H1 (cell line): ENCODE data around the gene DDX41. TPM values are rescaled to one million over a fixed set of nuclear protein-coding genes. Genes with fewer than 3 reads are reported as not detected.

ENCODE experiments used
- CTCF ChIA-PET: fragments of 300-600 bp; sonication (Branson Sonifier 250); formaldehyde crosslinking; loops from one replicate; lab custom pipeline; 2021; ENCODE audit not compliant: partially characterized antibody; lab: Charles Lee
- POLR2A ChIA-PET: fragments of 300-600 bp; sonication (Branson Sonifier 250); formaldehyde crosslinking; loops from one replicate; lab custom pipeline; 2021; ENCODE audit warnings: inconsistent platforms; ENCODE audit not compliant: partially characterized antibody; lab: Charles Lee
- DNase-seq, 2 experiments: peaks; one replicate each; pipeline versions ENCODE4 v3.0.0 to v3.0.0-alpha.2; 2010 to 2022; ENCODE audit warnings: low spot score in 2 of 2, low read depth in 1 of 2, mixed read lengths in 1 of 2
- FAIRE-seq: peaks from 2 replicates; lab custom pipeline; 2011; peaks lifted over from hg19 to GRCh38; lab: Jason Lieb, UNC
- H2AFZ ChIP-seq: 2 replicates; pipeline ENCODE4 v1.8.1; 2012; ENCODE audit warnings: low read length, inconsistent platforms
- H2AK5ac ChIP-seq: 2 replicates; pipeline ENCODE4 v1.6.1; 2013; ENCODE audit warnings: low read depth, low read length
- H2BK120ac ChIP-seq: replicated peaks from 2 replicates; pipeline ENCODE3; 2013; ENCODE audit warnings: low read depth, low read length, inconsistent platforms
- H2BK12ac ChIP-seq: 2 replicates; pipeline ENCODE4 v1.6.1; 2013; ENCODE audit warnings: low read depth, low read length
- H2BK15ac ChIP-seq: 2 replicates; pipeline ENCODE4 v1.6.1; 2013; ENCODE audit warnings: low read length
- H2BK20ac ChIP-seq: 2 replicates; pipeline ENCODE4 v1.6.1; 2013; ENCODE audit warnings: low read length
- H2BK5ac ChIP-seq: 2 replicates; pipeline ENCODE4 v1.6.1; 2013; ENCODE audit warnings: low read depth, low read length
- H3K14ac ChIP-seq: 2 replicates; pipeline ENCODE4 v1.6.1; 2013; ENCODE audit warnings: inconsistent platforms; ENCODE audit not compliant: insufficient read length
- H3K18ac ChIP-seq: 2 replicates; pipeline ENCODE4 v1.6.1; 2013; ENCODE audit warnings: low read length; ENCODE audit errors: extremely low read depth
- H3K23ac ChIP-seq: 2 replicates; pipeline ENCODE4 v1.6.1; 2013; ENCODE audit warnings: inconsistent platforms; ENCODE audit not compliant: insufficient read length
- H3K23me2 ChIP-seq: 2 replicates; pipeline ENCODE4 v1.6.1; 2013; ENCODE audit warnings: low read depth, low read length
- H3K27ac ChIP-seq: 2 replicates; pipeline ENCODE4 v1.6.1; 2011; ENCODE audit warnings: low read depth, low read length, inconsistent platforms
- H3K27me3 ChIP-seq, 4 experiments: replicated peaks in 1 of 4; 1 replicate in 1 of 4; 2 replicates in 3 of 4; pipeline versions ENCODE4 v1.6.1 to v1.8.1; 2011 to 2013; ENCODE audit warnings: low read length in 3 of 4, mild to moderate bottlenecking in 3 of 4, inconsistent platforms in 2 of 4, mixed read lengths in 2 of 4, moderate library complexity in 1 of 4; ENCODE audit not compliant: control insufficient read depth in 3 of 4, insufficient read depth in 3 of 4; ENCODE audit errors: extremely low read depth in 1 of 4
- H3K36me3 ChIP-seq, 4 experiments: 2 replicates each; pipeline versions ENCODE4 v1.6.1 to v1.8.1; 2011 to 2013; ENCODE audit warnings: mild to moderate bottlenecking in 4 of 4, low read length in 3 of 4, moderate library complexity in 2 of 4, control low read depth in 1 of 4, inconsistent platforms in 1 of 4; ENCODE audit not compliant: insufficient read depth in 4 of 4, control insufficient read depth in 2 of 4
- H3K4ac ChIP-seq: replicated peaks from 2 replicates; pipeline ENCODE3; 2013; ENCODE audit warnings: low read length, low read depth, mixed read lengths, inconsistent platforms; ENCODE audit not compliant: insufficient read length
- H3K4me1 ChIP-seq, 4 experiments: replicated peaks in 1 of 4; 1 replicate in 1 of 4; 2 replicates in 3 of 4; pipeline versions ENCODE4 v1.6.1 to v1.8.1; 2011 to 2013; ENCODE audit warnings: low read length in 3 of 4, inconsistent platforms in 2 of 4, mixed read lengths in 1 of 4; ENCODE audit not compliant: insufficient read depth in 4 of 4, control insufficient read depth in 3 of 4
- H3K4me2 ChIP-seq, 2 experiments: 2 replicates each; pipeline versions ENCODE4 v1.6.1 to v1.8.1; 2011 to 2013; ENCODE audit warnings: low read depth in 2 of 2, low read length in 2 of 2, control low read depth in 1 of 2, inconsistent platforms in 1 of 2, mild to moderate bottlenecking in 1 of 2; ENCODE audit not compliant: insufficient read depth in 1 of 2
- H3K4me3 ChIP-seq, 4 experiments: fragments of 200-600, 300-600 bp in 1 of 4; sonication (generic), shearing (Covaris generic), sonication (Bioruptor Twin) in 1 of 4; 2 replicates each; pipeline versions ENCODE4 v1.5.1 to v1.8.1; 2011 to 2016; ENCODE audit warnings: low read length in 4 of 4, low read depth in 3 of 4, control low read depth in 2 of 4, inconsistent platforms in 2 of 4, mild to moderate bottlenecking in 2 of 4, mixed read lengths in 1 of 4, moderate library complexity in 1 of 4; ENCODE audit not compliant: insufficient read depth in 2 of 4; ENCODE audit errors: extremely low read depth in 1 of 4
- H3K56ac ChIP-seq: replicated peaks from 2 replicates; pipeline ENCODE3; 2013; ENCODE audit warnings: low read depth, mild to moderate bottlenecking, mixed read lengths, low read length, inconsistent platforms; ENCODE audit not compliant: insufficient read length
- H3K79me1 ChIP-seq: 2 replicates; pipeline ENCODE4 v1.6.1; 2013; ENCODE audit warnings: low read depth, low read length, control low read depth
- H3K79me2 ChIP-seq, 2 experiments: 2 replicates each; pipeline versions ENCODE4 v1.6.1 to v1.8.1; 2012 to 2013; ENCODE audit warnings: low read length in 2 of 2, mild to moderate bottlenecking in 2 of 2, inconsistent platforms in 1 of 2; ENCODE audit not compliant: insufficient read depth in 2 of 2, control insufficient read depth in 1 of 2
- H3K9ac ChIP-seq, 4 experiments: replicated peaks in 1 of 4; 1 replicate in 1 of 4; 2 replicates in 3 of 4; pipeline versions ENCODE4 v1.6.1 to v1.8.1; 2011 to 2013; ENCODE audit warnings: low read depth in 3 of 4, low read length in 3 of 4, control low read depth in 2 of 4, mild to moderate bottlenecking in 2 of 4, moderate library complexity in 2 of 4, inconsistent platforms in 1 of 4; ENCODE audit errors: extremely low read depth in 1 of 4
- H3K9me3 ChIP-seq, 2 experiments: 2 replicates each; pipeline versions ENCODE4 v1.6.1 to v1.8.1; 2012 to 2013; ENCODE audit warnings: mild to moderate bottlenecking in 2 of 2, moderate library complexity in 2 of 2, control low read depth in 1 of 2, inconsistent platforms in 1 of 2, low read depth in 1 of 2, low read length in 1 of 2, mixed read lengths in 1 of 2; ENCODE audit not compliant: insufficient read depth in 2 of 2
- H4K20me1 ChIP-seq, 2 experiments: replicated peaks in 1 of 2; 2 replicates each; pipeline versions ENCODE3 to v1.8.1; 2011 to 2013; ENCODE audit warnings: inconsistent platforms in 2 of 2, low read length in 2 of 2, mild to moderate bottlenecking in 1 of 2; ENCODE audit not compliant: insufficient read depth in 2 of 2, control insufficient read depth in 1 of 2
- H4K5ac ChIP-seq: 2 replicates; pipeline ENCODE4 v1.6.1; 2013; ENCODE audit warnings: low read length, low read depth, mixed read lengths, inconsistent platforms; ENCODE audit not compliant: insufficient read length
- H4K8ac ChIP-seq: 2 replicates; pipeline ENCODE4 v1.8.0; 2013; ENCODE audit warnings: mild to moderate bottlenecking, moderate library complexity, low read length, inconsistent platforms; ENCODE audit not compliant: insufficient read depth; ENCODE audit errors: extremely low read depth
- H4K91ac ChIP-seq: replicated peaks from 2 replicates; pipeline ENCODE3; 2013; ENCODE audit warnings: low read length, mixed read lengths, inconsistent platforms; ENCODE audit not compliant: insufficient read length
- ASH2L ChIP-seq: fragments of 200-600, 300-600 bp; sonication (generic); IDR thresholded peaks from one replicate; pipeline ENCODE4 v1.7.1; 2017; ENCODE audit warnings: low read length
- CTCF ChIP-seq, 3 experiments: IDR thresholded peaks; 1 replicate in 2 of 3; 2 replicates in 1 of 3; pipeline versions ENCODE4 v1.5.1 to v1.6.1; 2011; ENCODE audit warnings: low read length in 3 of 3, mild to moderate bottlenecking in 3 of 3, inconsistent platforms in 2 of 3, low read depth in 1 of 3, moderate library complexity in 1 of 3; ENCODE audit not compliant: insufficient read depth in 1 of 3; ENCODE audit errors: control extremely low read depth in 1 of 3
- EP300 ChIP-seq, 2 experiments: IDR thresholded peaks; 1 replicate in 1 of 2; 2 replicates in 1 of 2; pipeline ENCODE4 v1.6.1; 2011 to 2012; ENCODE audit warnings: low read depth in 2 of 2, low read length in 2 of 2, mild to moderate bottlenecking in 2 of 2, borderline replicate concordance in 1 of 2, inconsistent platforms in 1 of 2, moderate library complexity in 1 of 2
- KDM1A ChIP-seq: fragments of 200-600, 300-600 bp; sonication (generic); IDR thresholded peaks from 2 replicates; pipeline ENCODE4 v1.7.1; 2016; ENCODE audit warnings: mild to moderate bottlenecking, low read length, borderline replicate concordance
- KDM5A ChIP-seq: fragments of 200-600 bp; IDR thresholded peaks from 2 replicates; pipeline ENCODE4 v1.7.1; 2012; ENCODE audit warnings: mild to moderate bottlenecking, low read length, inconsistent platforms, mixed read lengths
- PHF8 ChIP-seq: fragments of 200-600 bp; sonication (generic); conservative IDR thresholded peaks from 2 replicates; pipeline ENCODE4 v1.7.1; 2012; ENCODE audit warnings: low read depth, mild to moderate bottlenecking, inconsistent platforms, low read length, moderate library complexity
- POLR2A ChIP-seq, 2 experiments: IDR thresholded peaks; 1 replicate in 1 of 2; 2 replicates in 1 of 2; pipeline ENCODE4 v1.6.1; 2011; ENCODE audit warnings: low read depth in 2 of 2, low read length in 2 of 2, mild to moderate bottlenecking in 2 of 2; ENCODE audit errors: control extremely low read depth in 1 of 2
- RBBP5 ChIP-seq: IDR thresholded peaks from 2 replicates; pipeline ENCODE4 v1.7.1; 2012; ENCODE audit warnings: low read depth, mild to moderate bottlenecking, inconsistent platforms, low read length, moderate library complexity, borderline replicate concordance
- SIN3A ChIP-seq, 2 experiments: IDR thresholded peaks in 1 of 2; conservative IDR thresholded peaks in 1 of 2; 2 replicates each; pipeline ENCODE4 v1.6.1; 2011 to 2012; ENCODE audit warnings: low read length in 2 of 2, improper control_type of control experiment in 1 of 2, low read depth in 1 of 2, mild to moderate bottlenecking in 1 of 2
- TAF1 ChIP-seq: IDR thresholded peaks from 2 replicates; pipeline ENCODE4 v1.6.1; 2011; ENCODE audit warnings: mild to moderate bottlenecking, low read depth, low read length
- TEAD4 ChIP-seq: IDR thresholded peaks from 2 replicates; pipeline ENCODE4 v1.6.1; 2012; ENCODE audit warnings: low read depth, low read length, inconsistent platforms, mixed read lengths
- WGBS, 2 experiments: shearing (Covaris generic) in 1 of 2; methylation state at CpG; one replicate each; pipeline versions ENCODE4 v1.1.6 to v1.1.7; 2013 to 2015; ENCODE audit warnings: low lambda C conversion rate in 2 of 2, mixed read lengths in 2 of 2, inconsistent platforms in 1 of 2, low coverage in 1 of 2, missing lambda C conversion rate in 1 of 2; ENCODE audit not compliant: insufficient replicate concordance in 2 of 2, insufficient coverage in 1 of 2, insufficient read length in 1 of 2; ENCODE audit errors: extremely low coverage in 1 of 2, missing lambda C conversion rate in 1 of 2; 5-methylcytosine and 5-hydroxymethylcytosine counted together
- polyA plus RNA-seq, 7 experiments: library from polyadenylated mRNA; depleted of rRNA in 3 of 7; stranded (reverse) in 5 of 7; unstranded in 2 of 7; fragments of >200 nt in 5 of 7; fragments of 200-250 nt in 2 of 7; gene quantifications; 1 replicate in 5 of 7; 2 replicates in 1 of 7; 4 replicates in 1 of 7; pipeline versions ENCODE4 v1.2.1 to v1.2.3, GENCODE V29; 2011 to 2013; ENCODE audit warnings: missing spikeins in 2 of 7, mixed read lengths in 2 of 7
- total RNA-seq: library from RNA; stranded (reverse); fragmentation: NEBNext Ultra II Directional; extraction: Animal tissue kit (Norgen Biotek cat#: 25700); gene quantifications from 2 replicates; pipeline ENCODE4 v1.2.1, GENCODE V29; 2021

Gene DDX41
- total and polyA plus RNA-seq, 2 of the 8 experiments (the other 6 are each of a cell fraction or from before 2014, with no cell fraction given), result 102 to 135 TPM

- Histone ChIP-seq H3K4me1 (peaks cover 4 to 18% (median 12%) of the 10 kb centered on the region in 4 experiments; a peak in 6 of 7 replicates), H4K8ac (no peak overlapping the region; the same call in 1 of the 2 replicates), H2BK5ac (no peak overlapping the region), H3K9ac (no peak overlapping the region), H3K18ac (no peak overlapping the region), H3K56ac (no peak overlapping the region), H3K4ac (no peak overlapping the region), H2BK120ac (no peak overlapping the region), H3K79me2 (peaks cover 0 to 9% of the 10 kb centered on the region in 2 experiments; a peak in 1 of 4 replicates), H4K91ac (no peak overlapping the region), H3K14ac (no peak overlapping the region), H2BK20ac (no peak overlapping the region), H4K5ac (no peak overlapping the region), H3K36me3 (peaks cover 27 to 50% (median 47%) of the 10 kb centered on the region in 4 experiments), H3K9me3 (no peaks in the 10 kb centered on the region), H2BK15ac (no peak overlapping the region), H4K20me1 (peaks cover 0 to 18% of the 10 kb centered on the region in 2 experiments), H2AK5ac (no peak overlapping the region), H2AFZ (no peak overlapping the region), H3K27me3 (no peaks in the 10 kb centered on the region), H3K79me1 (peaks cover 5% of the 10 kb centered on the region; the same call in 1 of the 2 replicates), H3K23ac (no peak overlapping the region), H2BK12ac (no peak overlapping the region), H3K27ac (no peak overlapping the region), H3K4me2 (no peak overlapping the region), H3K4me3 (no peak overlapping the region), H3K23me2 (peaks cover 8% of the 10 kb centered on the region)
- POLR2A ChIA-PET, result interaction anchor here (0.8 to 4.7 kb wide), 5 partner anchors 9 to 29 kb away, joined by 3 to 53 read pairs (median 3); partner anchors contain the start of gene PDLIM7
- 97% methylated on average over 14 of the region's 15 CpGs; no CpG with 5 or more reads in 1 of the 2 experiments for WGBS, 2 experiments
- FAIRE-seq (no peak), DNase-seq (no peak)
- CTCF ChIA-PET, result interaction anchor here (1.0 to 20.8 kb wide), 2 partner anchors 11 to 23 kb away, joined by 3 to 306 read pairs; no protein-coding TSS in a partner anchor
- TF ChIP-seq SIN3A (conservative IDR thresholded peaks at IDR 0.05 in 1 of 2, IDR thresholded peaks at IDR 0.05 in 1 of 2; ENCODE audit: low read depth in 1 of 2, low read length in 2 of 2) (no peak), PHF8 (no peak), POLR2A (IDR thresholded peaks at IDR 0.05; ENCODE audit: control extremely low read depth in 1 of 2, low read depth in 2 of 2, low read length in 2 of 2) (no peak), TEAD4 (no peak), TAF1 (no peak), EP300 (IDR thresholded peaks at IDR 0.05; ENCODE audit: borderline replicate concordance in 1 of 2, low read depth in 2 of 2, low read length in 2 of 2) (no peak), KDM5A (no peak), RBBP5 (no peak), KDM1A (no peak), CTCF (IDR thresholded peaks at IDR 0.05; ENCODE audit: control extremely low read depth in 1 of 3, insufficient read depth in 1 of 3, low read depth in 1 of 3, low read length in 3 of 3) (no peak), ASH2L (no peak)
Measured at GRCh38 chr5:177513500-177513899, 3.3 kb downstream of the DDX41 start.
